PFSK-1 (cell line): ENCODE results near the gene TNFRSF13B.

ENCODE experiments used
- FOXP2 ChIP-seq: optimal IDR thresholded peaks from 2 replicates; pipeline ENCODE3; 2011; ENCODE audit warnings: borderline replicate concordance, control low read depth, inconsistent platforms; ENCODE audit not compliant: insufficient read depth; ENCODE audit errors: extremely low read length, extremely low read depth
- POLR2AphosphoS5 ChIP-seq: IDR thresholded peaks from 2 replicates; pipeline ENCODE4 v1.6.1; 2012; ENCODE audit warnings: low read depth, mild to moderate bottlenecking, control low read depth, low read length, moderate library complexity
- SIN3A ChIP-seq: IDR thresholded peaks from 2 replicates; pipeline ENCODE4 v1.6.1; 2012; ENCODE audit warnings: mild to moderate bottlenecking, low read length, moderate library complexity, borderline replicate concordance; ENCODE audit not compliant: insufficient read depth
- TAF1 ChIP-seq: IDR thresholded peaks from 2 replicates; pipeline ENCODE4 v1.6.1; 2012; ENCODE audit warnings: low read length, control low read depth, borderline replicate concordance; ENCODE audit not compliant: insufficient read depth
- TF ChIP-seq, protein P1 (sequence below), 2 experiments: IDR thresholded peaks; 2 replicates each; pipeline versions ENCODE4 v1.6.1 to v1.8.0; 2011 to 2012; ENCODE audit warnings: low read depth in 2 of 2, low read length in 2 of 2, control low read depth in 1 of 2, inconsistent platforms in 1 of 2, mild to moderate bottlenecking in 1 of 2, moderate library complexity in 1 of 2; ENCODE audit not compliant: insufficient read depth in 1 of 2

Gene TNFRSF13B

DNA sequence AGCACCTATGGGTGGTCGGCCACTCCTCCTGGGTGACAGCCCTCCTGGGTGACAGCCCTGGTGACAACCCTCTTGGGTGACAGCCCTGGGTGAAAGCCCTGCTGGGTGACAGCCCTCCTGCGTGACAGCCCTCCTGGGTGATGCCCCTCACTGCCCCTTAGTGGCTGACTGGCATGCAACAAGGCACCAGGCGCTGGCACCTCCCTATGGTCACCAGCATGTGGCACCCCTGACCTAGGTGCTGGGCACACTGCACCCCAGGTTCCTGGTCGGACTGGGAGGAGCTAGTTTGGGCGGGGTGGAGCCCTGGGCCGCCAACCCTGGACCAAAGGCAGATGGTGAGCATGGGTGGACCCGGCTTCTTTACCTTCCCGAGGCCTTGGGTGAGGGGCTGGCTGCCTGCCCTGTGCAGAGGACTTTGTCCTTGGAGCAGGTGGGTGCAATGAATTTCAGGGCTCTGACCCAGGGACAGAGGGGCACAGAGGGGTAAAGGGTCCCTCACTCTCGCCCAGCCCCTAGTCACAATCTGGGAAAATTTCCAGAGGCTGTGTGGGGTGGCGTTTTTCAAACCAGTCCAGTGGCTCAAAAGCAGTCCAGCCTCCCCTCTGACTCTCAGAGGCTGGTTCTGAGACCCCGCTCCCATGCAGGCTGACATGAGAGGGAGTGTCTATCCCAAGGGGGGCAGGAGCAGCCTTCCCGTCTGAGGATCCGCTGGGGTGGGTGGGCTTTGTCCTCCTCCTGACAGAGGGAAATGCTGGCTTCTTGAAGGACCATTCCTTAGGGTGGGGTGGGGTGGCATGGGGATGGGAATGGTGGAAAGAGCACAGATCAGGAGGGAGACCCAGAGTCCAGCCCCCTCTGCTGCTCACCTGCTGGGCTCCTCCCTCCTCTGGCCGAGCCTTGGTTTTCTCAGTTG is 25.9 kb upstream of the TNFRSF13B start:
- TF ChIP-seq, protein P1, sequence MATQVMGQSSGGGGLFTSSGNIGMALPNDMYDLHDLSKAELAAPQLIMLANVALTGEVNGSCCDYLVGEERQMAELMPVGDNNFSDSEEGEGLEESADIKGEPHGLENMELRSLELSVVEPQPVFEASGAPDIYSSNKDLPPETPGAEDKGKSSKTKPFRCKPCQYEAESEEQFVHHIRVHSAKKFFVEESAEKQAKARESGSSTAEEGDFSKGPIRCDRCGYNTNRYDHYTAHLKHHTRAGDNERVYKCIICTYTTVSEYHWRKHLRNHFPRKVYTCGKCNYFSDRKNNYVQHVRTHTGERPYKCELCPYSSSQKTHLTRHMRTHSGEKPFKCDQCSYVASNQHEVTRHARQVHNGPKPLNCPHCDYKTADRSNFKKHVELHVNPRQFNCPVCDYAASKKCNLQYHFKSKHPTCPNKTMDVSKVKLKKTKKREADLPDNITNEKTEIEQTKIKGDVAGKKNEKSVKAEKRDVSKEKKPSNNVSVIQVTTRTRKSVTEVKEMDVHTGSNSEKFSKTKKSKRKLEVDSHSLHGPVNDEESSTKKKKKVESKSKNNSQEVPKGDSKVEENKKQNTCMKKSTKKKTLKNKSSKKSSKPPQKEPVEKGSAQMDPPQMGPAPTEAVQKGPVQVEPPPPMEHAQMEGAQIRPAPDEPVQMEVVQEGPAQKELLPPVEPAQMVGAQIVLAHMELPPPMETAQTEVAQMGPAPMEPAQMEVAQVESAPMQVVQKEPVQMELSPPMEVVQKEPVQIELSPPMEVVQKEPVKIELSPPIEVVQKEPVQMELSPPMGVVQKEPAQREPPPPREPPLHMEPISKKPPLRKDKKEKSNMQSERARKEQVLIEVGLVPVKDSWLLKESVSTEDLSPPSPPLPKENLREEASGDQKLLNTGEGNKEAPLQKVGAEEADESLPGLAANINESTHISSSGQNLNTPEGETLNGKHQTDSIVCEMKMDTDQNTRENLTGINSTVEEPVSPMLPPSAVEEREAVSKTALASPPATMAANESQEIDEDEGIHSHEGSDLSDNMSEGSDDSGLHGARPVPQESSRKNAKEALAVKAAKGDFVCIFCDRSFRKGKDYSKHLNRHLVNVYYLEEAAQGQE (IDR thresholded peaks at IDR 0.05; ENCODE audit: insufficient read depth in 1 of 2, low read depth in 2 of 2, low read length in 2 of 2) = no peak
- TF ChIP-seq POLR2AphosphoS5 = no peak
- no peak for TF ChIP-seq TAF1
- no peak for TF ChIP-seq SIN3A
- TF ChIP-seq FOXP2 = peak; percentile 84

DNA sequence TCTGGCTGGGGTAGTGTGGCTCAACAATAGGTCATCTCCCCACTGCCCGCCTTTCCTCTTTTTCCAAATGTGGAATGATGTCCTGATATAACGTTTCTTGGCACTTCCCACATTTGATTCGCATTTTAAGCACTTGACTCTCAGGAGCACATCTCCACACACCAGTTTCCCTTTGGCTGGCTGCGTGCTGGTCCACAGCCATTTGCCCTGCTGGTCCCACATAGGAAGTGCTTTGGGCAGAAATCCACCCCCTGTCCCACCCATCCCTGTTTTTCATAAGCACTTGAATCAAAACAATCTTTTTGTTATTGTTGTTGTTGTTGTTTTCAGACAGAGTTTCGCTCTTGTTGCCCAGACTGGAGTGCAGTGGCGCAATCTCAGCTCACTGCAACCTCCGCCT is 24.0 kb upstream of the TNFRSF13B start:
- TF ChIP-seq POLR2AphosphoS5 = no peak
- TF ChIP-seq FOXP2 = no peak
- no peak for TF ChIP-seq SIN3A
- TF ChIP-seq TAF1 = no peak
- TF ChIP-seq, protein P1 (IDR thresholded peaks at IDR 0.05; ENCODE audit: insufficient read depth in 1 of 2, low read depth in 2 of 2, low read length in 2 of 2) = no peak

DNA sequence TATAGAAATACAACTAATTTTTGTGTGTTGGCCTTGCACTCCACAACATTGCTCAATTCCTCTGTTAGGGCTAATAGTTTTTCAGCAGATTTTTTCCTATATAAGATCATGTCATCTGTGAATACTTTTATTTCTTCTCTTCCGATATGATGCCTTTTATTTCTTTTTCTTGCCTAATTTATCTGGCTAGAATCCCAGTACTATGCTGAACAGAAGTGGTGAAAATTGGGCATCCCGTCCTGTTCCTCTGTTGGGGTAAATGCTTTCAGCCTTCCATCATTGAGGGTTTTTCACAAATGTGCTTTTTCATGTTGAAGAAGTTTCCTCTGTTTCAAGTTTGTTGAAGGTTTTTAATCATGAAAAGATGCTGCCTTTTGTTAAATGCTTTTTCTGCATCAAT is 22.7 kb upstream of the TNFRSF13B start:
- TF ChIP-seq POLR2AphosphoS5 (no peak), FOXP2 (no peak), TAF1 (no peak)
- TF ChIP-seq, protein P1 (IDR thresholded peaks at IDR 0.05; ENCODE audit: insufficient read depth in 1 of 2, low read depth in 2 of 2, low read length in 2 of 2) = no peak

DNA sequence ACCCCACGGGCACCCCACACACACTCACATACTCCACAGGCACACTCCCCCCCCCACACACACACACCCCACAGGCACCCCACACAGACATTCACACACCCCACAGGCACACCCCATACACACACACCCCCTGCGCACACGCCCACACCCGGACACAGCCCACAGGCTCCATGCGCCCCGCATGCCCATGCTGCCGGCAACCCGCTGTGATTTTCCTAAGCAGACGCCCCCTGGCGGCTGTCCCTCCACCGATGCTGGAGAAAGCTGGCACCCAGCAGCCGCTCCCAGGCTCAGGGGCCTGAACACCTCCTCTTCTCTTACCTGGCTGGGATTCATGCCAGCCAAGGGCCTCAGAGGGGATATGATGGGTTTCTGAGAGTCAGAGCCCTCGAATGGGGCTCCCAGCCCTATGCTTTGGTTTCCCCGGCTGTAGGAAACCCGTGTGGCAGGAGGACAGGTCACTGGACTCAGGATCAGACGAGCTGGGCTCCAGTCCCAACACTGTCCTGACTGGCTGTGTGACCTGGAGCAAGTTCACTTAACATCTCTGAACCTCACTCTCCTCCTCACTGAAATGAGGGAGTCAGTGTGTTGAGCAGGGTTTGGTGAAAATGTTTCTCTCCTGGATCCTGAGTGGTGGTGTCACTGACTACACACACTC is 19.6 kb upstream of the TNFRSF13B start:
- TF ChIP-seq SIN3A = peak; percentile 60; the same call in 1 of the 2 replicates
- no peak for TF ChIP-seq TAF1

DNA sequence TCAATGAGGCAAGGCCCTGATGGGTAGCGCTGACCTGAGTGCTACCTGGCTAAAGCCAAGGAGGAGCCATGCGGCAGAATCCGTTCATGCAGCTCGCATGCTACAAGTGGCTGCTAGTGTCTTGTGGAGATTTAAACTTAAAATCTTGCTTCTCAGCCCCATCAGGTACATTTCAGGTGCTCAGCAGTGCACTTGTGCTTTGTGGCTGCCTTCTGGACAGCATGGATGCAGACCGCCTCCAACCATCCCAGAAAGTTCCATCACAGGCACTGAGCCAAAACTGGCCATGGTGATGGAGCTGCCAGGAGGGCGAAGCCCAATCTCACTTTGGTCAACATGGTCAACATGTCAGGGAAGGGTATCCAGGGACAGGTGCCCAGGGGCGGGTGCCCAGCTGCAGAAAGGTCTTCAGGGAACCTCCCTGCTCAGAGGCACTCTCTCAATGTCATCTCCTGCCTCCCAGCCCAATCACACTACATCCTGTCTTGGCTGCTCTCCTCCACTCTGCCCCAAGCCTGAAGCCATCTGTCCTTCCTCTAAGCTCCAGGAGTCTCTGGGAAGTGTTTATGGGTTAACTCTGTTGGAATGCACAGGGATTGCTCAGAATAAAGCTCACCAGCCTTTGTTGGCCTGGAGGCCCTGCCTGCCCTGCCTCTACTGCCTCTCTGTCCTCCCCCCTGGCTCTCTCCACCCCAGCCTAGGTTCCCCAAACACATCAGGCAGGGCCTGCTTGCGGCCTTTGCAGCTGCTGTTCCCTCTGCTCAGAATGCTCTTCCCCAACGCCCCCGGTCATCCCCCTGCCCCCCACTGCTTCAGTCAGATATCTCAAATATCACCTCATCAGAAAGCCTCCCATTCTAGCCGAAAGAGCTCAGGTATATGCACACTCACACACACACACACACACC is 18.3 kb upstream of the TNFRSF13B start:
- no peak for TF ChIP-seq FOXP2
- no peak for TF ChIP-seq POLR2AphosphoS5
- no peak for TF ChIP-seq SIN3A
- no peak for TF ChIP-seq TAF1
- TF ChIP-seq, protein P1 (IDR thresholded peaks at IDR 0.05; ENCODE audit: insufficient read depth in 1 of 2, low read depth in 2 of 2, low read length in 2 of 2) = no peak
